ENCODE measurements around the gene SIDT2. TPM values are rescaled to one million over a fixed set of nuclear protein-coding genes. Genes with fewer than 3 reads are reported as not detected.
"Not testable (repeated sequence)": the region's sequence is repeated elsewhere in the genome, so short reads cannot be mapped to it uniquely, and the experiment has no call there.

The SIDT2 gene
- total RNA-seq, 2 donors from 2014 or later, result 39.3 to 43.0 TPM

DNA sequence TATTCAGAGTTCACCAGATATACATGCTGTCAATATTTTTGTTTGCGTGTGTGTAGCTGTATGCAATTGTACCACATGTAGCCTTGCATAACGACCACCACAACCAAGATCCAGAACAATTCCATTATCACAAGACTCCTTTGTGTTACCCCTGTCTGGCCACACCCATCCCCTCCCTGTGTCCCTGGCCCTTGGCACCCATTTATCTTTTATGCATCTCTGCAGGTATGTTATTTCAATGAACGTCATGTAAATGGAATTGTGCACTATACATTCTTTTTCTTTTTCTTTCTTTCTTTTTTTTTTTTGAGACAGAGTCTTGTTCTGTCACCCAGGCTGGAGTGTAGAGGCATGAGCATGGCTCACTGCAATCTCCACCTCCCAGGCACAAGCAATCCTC, 44.1 kb upstream of the SIDT2 start:
- no peaks in the 10 kb centered on the region for H3K27me3 Mint-ChIP-seq (ENCODE audit: insufficient read depth)

GRCh38 chr11:117134979-117135378, 43.6 kb upstream of the SIDT2 start:
- H3K9ac ChIP-seq (ENCODE audit: extremely low read depth, low read length, poor library complexity, severe bottlenecking); H3K36me3 Mint-ChIP-seq (ENCODE audit: low read depth); H3K9me3 ChIP-seq (ENCODE audit: control insufficient read depth, low read length); H3K4me3 ChIP-seq (ENCODE audit: low read length); DNase-seq; H3K27me3 ChIP-seq (ENCODE audit: control insufficient read depth, insufficient read depth, low read length, poor library complexity, severe bottlenecking); H3K9me3 Mint-ChIP-seq; H3K27ac ChIP-seq (ENCODE audit: low read depth, low read length); H3K27ac Mint-ChIP-seq; H3K4me1 ChIP-seq (ENCODE audit: control insufficient read depth, insufficient read depth, low read length); H3K4me1 Mint-ChIP-seq; H3K4me3 Mint-ChIP-seq; H3K36me3 ChIP-seq (ENCODE audit: control insufficient read depth, insufficient read depth, low read length); H3K27me3 Mint-ChIP-seq (ENCODE audit: insufficient read depth): not testable (repeated sequence)
- no CpG with 5 or more reads among the region's 4 CpGs for WGBS, 2 experiments (ENCODE audit: insufficient coverage in 1 of 2, insufficient read length in 1 of 2)

More for the DNA sequence above, 44.1 kb upstream of the SIDT2 start:
- no peak for DNase-seq
- no peak overlapping the region for H3K27ac ChIP-seq (ENCODE audit: low read depth, low read length)
- H3K9ac ChIP-seq (ENCODE audit: extremely low read depth, low read length, poor library complexity, severe bottlenecking), result no peak overlapping the region
- Mint-ChIP-seq H3K4me3 (no peak overlapping the region), H3K27ac (no peak overlapping the region), H3K36me3 (ENCODE audit: low read depth) (no peaks in the 10 kb centered on the region), H3K9me3 (no peaks in the 10 kb centered on the region), H3K4me1 (peaks cover 2% of the 10 kb centered on the region)
- H3K9me3 ChIP-seq (ENCODE audit: control insufficient read depth, low read length), result no peaks in the 10 kb centered on the region
- whole genome bisulfite sequencing, 2 experiments (ENCODE audit: insufficient coverage in 1 of 2, insufficient read length in 1 of 2), result 93% methylated on average over 2 of the region's 3 CpGs; no CpG with 5 or more reads in 1 of the 2 experiments
- H3K27me3 ChIP-seq (ENCODE audit: control insufficient read depth, insufficient read depth, low read length, poor library complexity, severe bottlenecking), result no peaks in the 10 kb centered on the region
- no peaks in the 10 kb centered on the region for H3K4me1 ChIP-seq (ENCODE audit: control insufficient read depth, insufficient read depth, low read length)
- TF ChIP-seq, protein P1, sequence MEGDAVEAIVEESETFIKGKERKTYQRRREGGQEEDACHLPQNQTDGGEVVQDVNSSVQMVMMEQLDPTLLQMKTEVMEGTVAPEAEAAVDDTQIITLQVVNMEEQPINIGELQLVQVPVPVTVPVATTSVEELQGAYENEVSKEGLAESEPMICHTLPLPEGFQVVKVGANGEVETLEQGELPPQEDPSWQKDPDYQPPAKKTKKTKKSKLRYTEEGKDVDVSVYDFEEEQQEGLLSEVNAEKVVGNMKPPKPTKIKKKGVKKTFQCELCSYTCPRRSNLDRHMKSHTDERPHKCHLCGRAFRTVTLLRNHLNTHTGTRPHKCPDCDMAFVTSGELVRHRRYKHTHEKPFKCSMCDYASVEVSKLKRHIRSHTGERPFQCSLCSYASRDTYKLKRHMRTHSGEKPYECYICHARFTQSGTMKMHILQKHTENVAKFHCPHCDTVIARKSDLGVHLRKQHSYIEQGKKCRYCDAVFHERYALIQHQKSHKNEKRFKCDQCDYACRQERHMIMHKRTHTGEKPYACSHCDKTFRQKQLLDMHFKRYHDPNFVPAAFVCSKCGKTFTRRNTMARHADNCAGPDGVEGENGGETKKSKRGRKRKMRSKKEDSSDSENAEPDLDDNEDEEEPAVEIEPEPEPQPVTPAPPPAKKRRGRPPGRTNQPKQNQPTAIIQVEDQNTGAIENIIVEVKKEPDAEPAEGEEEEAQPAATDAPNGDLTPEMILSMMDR (conservative IDR thresholded peaks at IDR 0.05), result no peak
- H3K4me3 ChIP-seq (ENCODE audit: low read length), result no peak overlapping the region
- H3K36me3 ChIP-seq (ENCODE audit: control insufficient read depth, insufficient read depth, low read length), result no peaks in the 10 kb centered on the region

- not testable (repeated sequence) for H3K4me1 ChIP-seq (ENCODE audit: control insufficient read depth, insufficient read depth, low read length); H3K9ac ChIP-seq (ENCODE audit: extremely low read depth, low read length, poor library complexity, severe bottlenecking); DNase-seq; H3K9me3 ChIP-seq (ENCODE audit: control insufficient read depth, low read length); H3K36me3 ChIP-seq (ENCODE audit: control insufficient read depth, insufficient read depth, low read length); H3K27ac ChIP-seq (ENCODE audit: low read depth, low read length); H3K27ac Mint-ChIP-seq; H3K36me3 Mint-ChIP-seq (ENCODE audit: low read depth); H3K9me3 Mint-ChIP-seq; H3K4me3 ChIP-seq (ENCODE audit: low read length); H3K27me3 ChIP-seq (ENCODE audit: control insufficient read depth, insufficient read depth, low read length, poor library complexity, severe bottlenecking); H3K4me3 Mint-ChIP-seq; H3K4me1 Mint-ChIP-seq
- H3K27me3 Mint-ChIP-seq (ENCODE audit: insufficient read depth), result peaks cover 10% of the 10 kb centered on the region
- WGBS, 2 experiments (ENCODE audit: insufficient coverage in 1 of 2, insufficient read length in 1 of 2), result no CpG with 5 or more reads among the region's 15 CpGs
Measured at GRCh38 chr11:117137223-117138086, 41.1 kb upstream of the SIDT2 start.

GRCh38 chr11:117143390-117143789, 35.2 kb upstream of the SIDT2 start:
- Histone ChIP-seq H3K27me3 (ENCODE audit: control insufficient read depth, insufficient read depth, low read length, poor library complexity, severe bottlenecking) (no peaks in the 10 kb centered on the region), H3K9me3 (ENCODE audit: control insufficient read depth, low read length) (no peaks in the 10 kb centered on the region), H3K4me3 (ENCODE audit: low read length) (peak overlapping the region; percentile 96), H3K9ac (ENCODE audit: extremely low read depth, low read length, poor library complexity, severe bottlenecking) (peak overlapping the region; percentile 71), H3K4me1 (ENCODE audit: control insufficient read depth, insufficient read depth, low read length) (no peaks in the 10 kb centered on the region), H3K27ac (ENCODE audit: low read depth, low read length) (no peak overlapping the region), H3K36me3 (ENCODE audit: control insufficient read depth, insufficient read depth, low read length) (peaks cover 22% of the 10 kb centered on the region)
- Mint-ChIP-seq H3K27me3 (ENCODE audit: insufficient read depth) (peaks cover 10% of the 10 kb centered on the region), H3K4me1 (peaks cover 27% of the 10 kb centered on the region), H3K4me3 (peak overlapping the region; percentile 88), H3K36me3 (ENCODE audit: low read depth) (peaks cover 28% of the 10 kb centered on the region), H3K9me3 (no peaks in the 10 kb centered on the region), H3K27ac (peak overlapping the region; percentile 94)
- TF ChIP-seq, protein P1 (conservative IDR thresholded peaks at IDR 0.05), result no peak
- 0 to 33% methylated on average over 1 to 5 of the region's 5 CpGs for WGBS, 2 experiments (ENCODE audit: insufficient coverage in 1 of 2, insufficient read length in 1 of 2)
- DNase-seq, result peak; percentile 59
